Measurements from ENCODE around the gene PRR33.
A peak's percentile ranks its signal among the peaks of the same experiment; 100 is the strongest.

PRR33 gene

GRCh38 chr11:1870326-1870696 is 21.4 kb downstream of the PRR33 start:
- TF ChIP-seq, protein P1, sequence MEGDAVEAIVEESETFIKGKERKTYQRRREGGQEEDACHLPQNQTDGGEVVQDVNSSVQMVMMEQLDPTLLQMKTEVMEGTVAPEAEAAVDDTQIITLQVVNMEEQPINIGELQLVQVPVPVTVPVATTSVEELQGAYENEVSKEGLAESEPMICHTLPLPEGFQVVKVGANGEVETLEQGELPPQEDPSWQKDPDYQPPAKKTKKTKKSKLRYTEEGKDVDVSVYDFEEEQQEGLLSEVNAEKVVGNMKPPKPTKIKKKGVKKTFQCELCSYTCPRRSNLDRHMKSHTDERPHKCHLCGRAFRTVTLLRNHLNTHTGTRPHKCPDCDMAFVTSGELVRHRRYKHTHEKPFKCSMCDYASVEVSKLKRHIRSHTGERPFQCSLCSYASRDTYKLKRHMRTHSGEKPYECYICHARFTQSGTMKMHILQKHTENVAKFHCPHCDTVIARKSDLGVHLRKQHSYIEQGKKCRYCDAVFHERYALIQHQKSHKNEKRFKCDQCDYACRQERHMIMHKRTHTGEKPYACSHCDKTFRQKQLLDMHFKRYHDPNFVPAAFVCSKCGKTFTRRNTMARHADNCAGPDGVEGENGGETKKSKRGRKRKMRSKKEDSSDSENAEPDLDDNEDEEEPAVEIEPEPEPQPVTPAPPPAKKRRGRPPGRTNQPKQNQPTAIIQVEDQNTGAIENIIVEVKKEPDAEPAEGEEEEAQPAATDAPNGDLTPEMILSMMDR (IDR thresholded peaks at IDR 0.05), result no peak

DNA sequence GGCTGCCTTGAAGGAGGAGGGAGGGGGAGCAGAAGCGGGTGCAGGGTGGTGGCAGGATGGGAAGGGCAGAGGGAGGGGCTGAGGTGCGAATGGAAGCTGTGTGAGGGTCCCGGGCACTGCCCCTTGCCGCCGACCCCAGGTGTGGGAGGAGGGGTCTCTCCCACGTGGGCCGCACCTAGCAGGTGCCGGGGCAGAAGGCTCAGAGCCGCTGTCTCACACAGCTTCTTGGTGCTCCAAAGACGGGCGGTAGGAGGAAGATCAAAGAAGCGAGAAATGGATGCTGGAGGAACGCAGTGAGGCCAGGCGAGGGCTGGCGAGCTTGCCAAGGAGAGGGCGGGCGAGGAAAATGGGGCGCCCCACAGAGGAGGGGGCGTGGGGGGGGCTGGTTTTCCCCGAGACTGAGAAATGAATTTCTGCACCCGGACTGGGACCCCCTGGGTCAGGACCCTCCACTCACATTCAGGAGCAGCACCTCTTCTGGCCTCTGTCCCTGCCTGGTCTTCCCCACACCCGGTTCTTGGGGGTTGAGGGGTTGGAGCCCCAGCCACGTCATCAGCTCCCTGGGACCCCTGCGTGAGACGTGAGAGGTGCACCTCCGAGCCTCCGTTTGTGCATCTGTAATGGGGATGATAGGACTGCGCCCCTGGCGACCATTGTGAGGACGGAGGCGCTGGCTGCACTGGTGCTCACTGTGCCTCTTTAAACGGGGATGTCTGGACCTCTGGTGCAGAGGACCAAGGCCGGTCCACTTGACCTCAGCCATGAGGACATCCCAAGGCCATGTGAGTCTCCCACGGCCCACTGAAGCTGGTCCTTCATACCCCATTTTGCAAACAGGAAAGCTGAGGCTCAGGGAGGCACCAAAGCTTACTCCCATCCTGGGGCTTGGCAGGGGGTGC is 22.0 kb downstream of the PRR33 start:
- TF ChIP-seq, protein P1 (IDR thresholded peaks at IDR 0.05), result peak; percentile 45

GRCh38 chr11:1868636-1869291 is 22.9 kb downstream of the PRR33 start:
- TF ChIP-seq, protein P1 (IDR thresholded peaks at IDR 0.05), result no peak

- TF ChIP-seq, protein P1 (IDR thresholded peaks at IDR 0.05), result no peak
These were observed 23.5 kb downstream of the PRR33 start for GRCh38 chr11:1868056-1868635.

DNA sequence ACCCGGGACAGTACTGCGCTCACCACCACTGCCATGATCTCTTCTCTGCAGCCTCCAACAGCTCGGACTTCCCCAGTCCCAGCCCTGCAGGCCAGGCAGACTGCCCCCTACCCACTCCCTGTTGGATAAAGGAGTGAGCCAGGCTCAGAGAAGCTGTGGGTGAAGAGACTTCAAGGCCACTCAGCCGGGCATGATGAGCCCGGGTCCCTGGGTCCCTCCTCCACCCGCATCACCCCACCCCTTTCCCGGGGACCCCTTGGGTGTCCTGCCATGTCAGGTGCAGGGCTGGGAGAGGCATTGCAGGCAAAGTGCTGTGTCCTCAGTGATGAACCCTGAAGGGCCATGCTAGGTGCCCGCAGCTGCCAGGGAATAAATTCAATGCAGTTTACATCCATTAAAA is 24.3 kb downstream of the PRR33 start:
- TF ChIP-seq, protein P1 (IDR thresholded peaks at IDR 0.05), result no peak

GRCh38 chr11:1866776-1867175 is 24.9 kb downstream of the PRR33 start:
- TF ChIP-seq, protein P1 (IDR thresholded peaks at IDR 0.05), result no peak

DNA sequence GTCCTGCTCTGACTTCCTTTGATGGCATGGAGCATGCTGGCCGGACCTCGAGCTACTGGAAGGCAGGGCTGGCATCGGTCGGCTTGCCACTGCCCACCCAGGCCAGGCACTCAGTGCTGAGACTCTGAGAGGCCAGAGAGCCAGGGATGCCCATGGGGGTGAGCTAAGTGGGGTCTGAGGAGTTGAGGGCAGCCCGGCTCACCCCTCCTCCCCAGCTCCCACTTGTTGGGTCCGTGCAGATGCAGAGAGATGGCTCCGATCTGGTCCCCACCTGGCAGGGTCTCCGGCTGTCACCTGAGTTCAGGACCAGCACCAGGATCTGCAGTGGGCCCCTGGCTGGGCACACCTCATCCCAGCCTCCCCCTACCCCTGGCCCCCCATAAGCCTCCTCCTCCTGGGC is 25.5 kb downstream of the PRR33 start:
- TF ChIP-seq, protein P1 (IDR thresholded peaks at IDR 0.05), result no peak

Measured in LNCAP (cell line).